Calu3 (cell line): ENCODE data around the gene RARRES2. TPM values are rescaled to one million over a fixed set of nuclear protein-coding genes. Genes with fewer than 3 reads are reported as not detected.

ENCODE experiments used
- BruUV-seq: library from RNA; stranded (reverse); fragments of 400-500 nt; replicated peaks from 2 replicates; lab custom pipeline; 2021; lab: Mats Ljungman, UMichigan
- CTCF ChIA-PET: fragments of 300-600 bp; sonication (Branson Sonifier 250); formaldehyde crosslinking; loops from one replicate; lab custom pipeline; 2022; ENCODE audit warnings: antibody characterized with exemption; lab: Charles Lee
- DNase-seq: peaks from one replicate; pipeline ENCODE4 v3.0.0; 2022
- H3K27ac Mint-ChIP-seq: one replicate; pipeline ENCODE4 v1.8.0; 2022; ENCODE audit warnings: mixed read lengths; ENCODE audit not compliant: unreplicated experiment
- H3K27me3 Mint-ChIP-seq: one replicate; pipeline ENCODE4 v1.8.0; 2022; ENCODE audit warnings: mixed read lengths; ENCODE audit not compliant: unreplicated experiment
- H3K36me3 Mint-ChIP-seq: one replicate; pipeline ENCODE4 v1.8.0; 2022; ENCODE audit warnings: mild to moderate bottlenecking, moderate library complexity, mixed read lengths; ENCODE audit not compliant: insufficient read depth, unreplicated experiment
- H3K4me1 Mint-ChIP-seq: one replicate; pipeline ENCODE4 v1.8.0; 2022; ENCODE audit warnings: mild to moderate bottlenecking, low read depth, mixed read lengths; ENCODE audit not compliant: unreplicated experiment
- H3K4me3 Mint-ChIP-seq: one replicate; pipeline ENCODE4 v1.8.0; 2022; ENCODE audit warnings: mild to moderate bottlenecking, low read depth, moderate library complexity, mixed read lengths; ENCODE audit not compliant: unreplicated experiment
- H3K9me3 Mint-ChIP-seq: one replicate; pipeline ENCODE4 v1.8.0; 2022; ENCODE audit warnings: low read depth, mixed read lengths; ENCODE audit not compliant: unreplicated experiment
- CTCF ChIP-seq: fragments of 200-600 bp; IDR thresholded peaks from one replicate; pipeline ENCODE4 v1.8.0; 2022; ENCODE audit warnings: antibody characterized with exemption; ENCODE audit not compliant: unreplicated experiment
- intact Hi-C: fragments of 100-400 bp; cut with micrococcal nuclease; formaldehyde crosslinking; loops from one replicate; pipeline ENCODE4 v1.10.0; 2022; ENCODE audit not compliant: unreplicated experiment
- total RNA-seq: library from RNA; stranded (reverse); gene quantifications from 2 replicates; pipeline ENCODE4 v1.2.3, GENCODE V29; 2022

The RARRES2 gene
- total RNA-seq, 1 experiment from 2014 or later = 13.0 TPM

- DNase-seq = peak; percentile 76
- intact Hi-C loops = no loop called here
- H3K9me3 Mint-ChIP-seq = no peaks in the 10 kb centered on the region
- H3K36me3 Mint-ChIP-seq = peaks cover 61% of the 10 kb centered on the region
- peak overlapping the region; percentile 96 for H3K4me3 Mint-ChIP-seq
- no peak for TF ChIP-seq CTCF
- H3K4me1 Mint-ChIP-seq = peaks cover 55% of the 10 kb centered on the region
- peak overlapping the region; percentile 65 for H3K27ac Mint-ChIP-seq
- CTCF ChIA-PET = interaction anchor here (0.8 to 1.0 kb wide), 2 partner anchors 10 to 28 kb away, joined by 3 to 4 read pairs; partner anchors contain the start of gene REPIN1
- BruUV-seq = TSS peak; percentile 97
- no peaks in the 10 kb centered on the region for H3K27me3 Mint-ChIP-seq
Measured at GRCh38 chr7:150378115-150378852, 36.9 kb upstream of the RARRES2 start.

GRCh38 chr7:150377635-150378034 lies 36.2 kb upstream of the RARRES2 start:
- Mint-ChIP-seq H3K27ac (peak overlapping the region; percentile 65), H3K9me3 (no peaks in the 10 kb centered on the region), H3K4me1 (peaks cover 62% of the 10 kb centered on the region), H3K4me3 (peak overlapping the region; percentile 96), H3K36me3 (peaks cover 68% of the 10 kb centered on the region), H3K27me3 (no peaks in the 10 kb centered on the region)
- no peak for TF ChIP-seq CTCF
- CTCF ChIA-PET = interaction anchor here (1.0 kb wide), 1 partner anchor 28 kb away, joined by 4 read pairs; a partner anchor contains a TSS
- no peak for DNase-seq
- intact Hi-C loops = no loop called here
- no TSS peak for BruUV-seq

- Mint-ChIP-seq H3K4me1 (peaks cover 64% of the 10 kb centered on the region), H3K27me3 (no peaks in the 10 kb centered on the region), H3K4me3 (peak overlapping the region; percentile 96), H3K27ac (peak overlapping the region; percentile 65), H3K9me3 (no peaks in the 10 kb centered on the region), H3K36me3 (peaks cover 72% of the 10 kb centered on the region)
- no TSS peak for BruUV-seq
- TF ChIP-seq CTCF = no peak
- DNase-seq = no peak
- CTCF ChIA-PET = no interaction called here
- intact Hi-C loops = no loop called here
Measured at GRCh38 chr7:150377196-150377595, 35.8 kb upstream of the RARRES2 start.

- Mint-ChIP-seq H3K27ac (peak overlapping the region; percentile 65), H3K36me3 (peaks cover 76% of the 10 kb centered on the region), H3K27me3 (no peaks in the 10 kb centered on the region), H3K4me1 (peaks cover 64% of the 10 kb centered on the region), H3K4me3 (peak overlapping the region; percentile 7), H3K9me3 (no peaks in the 10 kb centered on the region)
- TF ChIP-seq CTCF = no peak
- no TSS peak for BruUV-seq
- intact Hi-C loops = no loop called here
- CTCF ChIA-PET = no interaction called here
- no peak for DNase-seq
Measured at GRCh38 chr7:150376560-150376959, 35.1 kb upstream of the RARRES2 start.
